Neural progenitor cell (in vitro differentiated cells): Measurements from ENCODE around the gene SLC25A47.

Experiments used
- CTCF ChIP-seq: fragments of 200-600 bp; sonication (generic); IDR thresholded peaks from 2 replicates; pipeline ENCODE4 v1.5.1; 2017; ENCODE audit warnings: antibody characterized with exemption, mild to moderate bottlenecking
- EZH2 ChIP-seq: fragments of 200-600 bp; sonication (generic); IDR thresholded peaks from 2 replicates; pipeline ENCODE4 v1.6.1; 2017; ENCODE audit warnings: antibody characterized with exemption, mild to moderate bottlenecking, moderate library complexity
- EZH2phosphoT487 ChIP-seq: fragments of 200-600 bp; sonication (generic); IDR thresholded peaks from 2 replicates; pipeline ENCODE4 v1.6.1; 2017; ENCODE audit warnings: antibody characterized with exemption

- no peak for TF ChIP-seq CTCF
- TF ChIP-seq EZH2phosphoT487, result no peak
- no peak for TF ChIP-seq EZH2
Observed at GRCh38 chr14:100359881-100360280, 36.7 kb downstream of the SLC25A47 start.
